Effector memory CD4-positive, alpha-beta T cell (primary cell): ENCODE measurements around the gene RRP1B.
"Not testable (repeated sequence)": the region's sequence is repeated elsewhere in the genome, so short reads cannot be mapped to it uniquely, and the experiment has no call there.

Experiments used
- DNase-seq, 3 donors: peaks; one replicate each; pipeline ENCODE4 v3.0.0-alpha.2; 2020
- H3K27ac ChIP-seq: 2 replicates; pipeline ENCODE4 v1.7.0; 2013; ENCODE audit warnings: mild to moderate bottlenecking, low read length, moderate library complexity; ENCODE audit not compliant: insufficient read depth, poor library complexity, severe bottlenecking
- H3K27me3 ChIP-seq: replicated peaks from 2 replicates; pipeline ENCODE4 v1.7.0; 2013; ENCODE audit warnings: mild to moderate bottlenecking, low read length; ENCODE audit not compliant: insufficient read depth, control insufficient read depth, poor library complexity, severe bottlenecking
- H3K36me3 ChIP-seq: 2 replicates; pipeline ENCODE4 v1.7.0; 2013; ENCODE audit warnings: mild to moderate bottlenecking, low read length, moderate library complexity; ENCODE audit not compliant: control insufficient read depth, insufficient read depth
- H3K4me1 ChIP-seq: 2 replicates; pipeline ENCODE4 v1.7.0; 2013; ENCODE audit warnings: low read length, mild to moderate bottlenecking; ENCODE audit not compliant: control insufficient read depth, insufficient read depth, poor library complexity, severe bottlenecking
- H3K4me3 ChIP-seq: 2 replicates; pipeline ENCODE4 v1.7.0; 2013; ENCODE audit warnings: low read length, low read depth, mild to moderate bottlenecking; ENCODE audit not compliant: insufficient read depth, poor library complexity, severe bottlenecking
- H3K9me3 ChIP-seq: 2 replicates; pipeline ENCODE4 v1.7.0; 2013; ENCODE audit warnings: mild to moderate bottlenecking, low read length, moderate library complexity; ENCODE audit not compliant: control insufficient read depth

Gene RRP1B

GRCh38 chr21:43696214-43696613 is 36.9 kb downstream of the RRP1B start:
- no peak overlapping the region for H3K27ac ChIP-seq
- H3K9me3 ChIP-seq, result no peaks in the 10 kb centered on the region
- no peaks in the 10 kb centered on the region for H3K4me1 ChIP-seq
- H3K36me3 ChIP-seq, result peaks cover 44% of the 10 kb centered on the region
- DNase-seq, result no peak
- no peak overlapping the region for H3K4me3 ChIP-seq
- no peaks in the 10 kb centered on the region for H3K27me3 ChIP-seq

GRCh38 chr21:43697758-43698643 is 38.6 kb downstream of the RRP1B start:
- H3K27me3 ChIP-seq, result no peaks in the 10 kb centered on the region
- no peaks in the 10 kb centered on the region for H3K4me1 ChIP-seq
- H3K36me3 ChIP-seq, result peaks cover 29% of the 10 kb centered on the region
- DNase-seq, result no peak
- H3K9me3 ChIP-seq, result no peaks in the 10 kb centered on the region
- H3K27ac ChIP-seq, result no peak overlapping the region
- H3K4me3 ChIP-seq, result no peak overlapping the region

GRCh38 chr21:43699492-43699777 is 40.1 kb downstream of the RRP1B start:
- H3K4me1 ChIP-seq, H3K9me3 ChIP-seq, H3K27me3 ChIP-seq, DNase-seq, H3K4me3 ChIP-seq, H3K27ac ChIP-seq: not testable (repeated sequence)
- H3K36me3 ChIP-seq, result peaks cover 15% of the 10 kb centered on the region

DNA sequence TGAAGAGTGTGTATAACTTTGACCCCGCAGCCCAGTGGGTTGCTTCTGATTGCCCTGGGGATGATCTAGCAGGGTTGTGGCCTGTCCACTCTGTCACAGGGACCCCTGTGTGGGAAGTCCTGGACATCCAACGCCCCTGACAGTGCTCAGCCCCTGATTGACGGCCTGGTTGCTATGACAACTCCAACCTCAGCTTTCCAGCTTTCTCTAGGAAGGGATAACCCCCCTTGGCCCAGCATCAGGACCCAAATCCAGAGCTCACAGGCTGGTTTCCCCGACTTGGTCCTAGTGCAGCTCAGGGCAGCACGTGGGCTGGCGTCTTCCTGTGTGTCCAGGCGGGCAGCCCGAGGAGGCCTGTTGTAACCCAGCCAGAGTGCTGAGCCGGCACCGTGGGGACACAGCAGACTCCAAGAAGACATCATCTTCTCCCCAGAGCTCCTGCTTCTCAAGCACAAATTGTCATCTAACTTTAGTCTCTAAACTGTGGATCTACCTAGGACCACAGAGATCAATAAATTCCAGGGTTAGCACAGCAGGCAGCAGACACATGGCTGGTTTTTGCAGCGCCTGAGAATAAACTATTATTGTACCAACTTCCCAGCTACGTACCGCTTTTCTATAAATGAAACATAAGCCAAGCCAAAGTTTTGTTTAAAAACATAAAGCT is 40.7 kb downstream of the RRP1B start:
- no peak overlapping the region for H3K4me3 ChIP-seq
- DNase-seq, result no peak
- no peaks in the 10 kb centered on the region for H3K27me3 ChIP-seq
- H3K36me3 ChIP-seq, result peaks cover 10% of the 10 kb centered on the region
- no peaks in the 10 kb centered on the region for H3K4me1 ChIP-seq
- H3K9me3 ChIP-seq, result no peaks in the 10 kb centered on the region
- no peak overlapping the region for H3K27ac ChIP-seq

DNA sequence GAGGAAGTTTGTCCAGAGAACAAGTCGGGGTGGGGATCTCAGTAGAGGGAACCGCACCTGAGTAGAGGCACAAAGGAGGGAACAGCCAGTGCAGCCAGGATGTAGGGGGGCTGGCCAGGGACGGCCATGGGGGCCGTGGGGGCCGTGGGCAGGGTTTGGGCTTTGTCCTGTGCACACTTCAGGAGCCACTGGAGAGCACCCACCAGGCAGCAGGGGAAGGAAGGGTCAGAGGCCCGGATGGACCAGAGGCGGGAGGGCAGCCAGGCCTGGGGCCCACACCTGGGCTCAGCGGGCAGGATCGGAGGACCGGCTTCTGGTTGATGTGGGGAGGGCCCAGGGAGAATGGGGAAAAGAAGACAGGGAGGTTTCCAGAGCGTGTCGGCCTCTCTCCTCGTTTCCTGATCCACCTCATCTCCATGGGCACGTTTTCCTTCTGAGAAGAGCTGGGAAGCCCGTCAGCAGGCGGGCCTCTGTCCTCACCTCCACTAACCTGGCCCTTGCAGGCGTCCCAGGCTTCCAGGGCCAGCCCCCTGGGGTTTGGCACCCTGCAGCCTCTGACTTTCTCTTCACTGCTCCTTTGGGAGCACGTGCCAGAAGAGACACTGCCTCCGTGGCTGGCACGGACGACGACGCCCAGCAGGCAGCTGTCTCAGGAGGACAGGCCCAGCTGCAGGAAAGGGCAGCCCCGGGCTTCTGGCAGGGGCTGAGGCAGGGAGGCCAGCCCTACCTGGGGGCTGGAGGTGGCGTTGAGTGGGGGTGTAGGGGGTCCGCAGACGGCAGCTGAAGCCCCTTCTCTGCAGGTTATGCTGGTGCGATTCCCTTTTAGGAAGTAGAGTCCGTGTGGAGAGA is 42.8 kb downstream of the RRP1B start:
- Histone ChIP-seq H3K36me3 (no peaks in the 10 kb centered on the region), H3K4me1 (no peaks in the 10 kb centered on the region), H3K27ac (no peak overlapping the region), H3K9me3 (no peaks in the 10 kb centered on the region), H3K27me3 (no peaks in the 10 kb centered on the region), H3K4me3 (no peak overlapping the region)
- no peak for DNase-seq

GRCh38 chr21:43702785-43703034 is 43.4 kb downstream of the RRP1B start:
- no peaks in the 10 kb centered on the region for H3K4me1 ChIP-seq
- H3K27ac ChIP-seq, result no peak overlapping the region
- H3K36me3 ChIP-seq, result no peaks in the 10 kb centered on the region
- no peaks in the 10 kb centered on the region for H3K9me3 ChIP-seq
- H3K27me3 ChIP-seq, result no peaks in the 10 kb centered on the region
- no peak for DNase-seq
- no peak overlapping the region for H3K4me3 ChIP-seq

DNA sequence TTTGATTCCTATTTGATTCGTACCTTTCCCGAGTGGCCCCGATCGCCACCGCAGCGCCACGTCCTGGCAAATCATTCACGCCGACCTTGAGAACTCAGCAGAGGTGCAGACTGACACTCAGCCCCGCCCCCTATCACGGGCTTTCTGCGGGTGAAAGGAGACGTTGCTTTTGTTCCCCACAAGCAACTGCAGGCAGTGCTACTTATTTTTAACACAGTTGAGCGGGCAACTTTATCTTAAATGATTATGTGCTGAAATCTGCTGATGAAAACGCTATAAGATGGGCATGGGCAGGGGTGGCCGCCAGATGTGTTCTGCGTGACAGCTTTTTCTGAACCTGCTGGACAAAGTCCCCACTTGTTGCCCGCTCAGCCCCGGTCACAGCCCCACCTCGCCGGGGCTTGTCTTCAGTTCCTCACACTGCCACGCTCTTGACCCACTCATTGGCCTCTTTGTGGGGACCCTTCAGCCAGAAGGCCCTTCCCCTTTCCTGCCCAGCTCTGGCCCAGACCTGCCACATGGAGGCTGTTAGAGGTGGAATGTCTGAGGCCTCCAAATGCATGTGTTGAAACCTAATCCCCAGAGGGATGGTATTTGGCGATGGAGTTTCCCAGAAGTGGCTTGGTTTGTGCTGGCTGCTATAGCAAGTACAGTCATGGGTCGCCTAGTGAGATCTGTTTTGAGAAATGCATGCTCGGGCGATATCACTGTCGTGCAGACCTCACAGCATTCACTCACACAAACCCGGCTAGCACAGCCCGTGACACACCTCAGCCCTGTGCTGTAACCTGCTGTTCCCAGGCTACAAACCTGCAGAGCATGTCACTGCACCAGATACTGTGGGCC is 43.9 kb downstream of the RRP1B start:
- no peaks in the 10 kb centered on the region for H3K9me3 ChIP-seq
- no peaks in the 10 kb centered on the region for H3K36me3 ChIP-seq
- H3K27me3 ChIP-seq, result no peaks in the 10 kb centered on the region
- H3K4me3 ChIP-seq, result no peak overlapping the region
- DNase-seq, result no peak
- H3K4me1 ChIP-seq, result no peaks in the 10 kb centered on the region
- H3K27ac ChIP-seq, result no peak overlapping the region

DNA sequence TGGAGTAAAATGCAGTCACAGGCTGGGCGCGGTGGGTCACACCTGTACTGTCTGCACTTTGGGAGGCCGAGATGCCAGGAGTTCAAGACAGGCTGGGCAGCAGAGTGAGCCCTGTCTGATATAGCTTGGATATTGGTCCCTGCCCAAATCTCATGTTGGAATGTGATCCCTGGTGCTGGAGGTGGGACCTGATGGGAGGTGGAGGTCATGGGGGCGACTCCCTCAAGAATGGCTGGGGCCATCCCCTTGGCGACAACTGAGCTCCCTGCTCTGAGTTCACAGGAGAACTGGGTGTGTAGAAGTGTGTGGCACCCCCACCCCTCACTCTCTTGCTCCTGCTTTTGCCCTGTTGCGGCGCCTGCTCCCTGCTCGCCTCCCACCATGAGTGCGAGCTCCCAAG is 48.1 kb downstream of the RRP1B start:
- H3K4me1 ChIP-seq, result no peaks in the 10 kb centered on the region
- H3K4me3 ChIP-seq, result no peak overlapping the region
- no peak for DNase-seq
- no peaks in the 10 kb centered on the region for H3K27me3 ChIP-seq
- no peaks in the 10 kb centered on the region for H3K36me3 ChIP-seq
- no peak overlapping the region for H3K27ac ChIP-seq
- H3K9me3 ChIP-seq, result no peaks in the 10 kb centered on the region

DNA sequence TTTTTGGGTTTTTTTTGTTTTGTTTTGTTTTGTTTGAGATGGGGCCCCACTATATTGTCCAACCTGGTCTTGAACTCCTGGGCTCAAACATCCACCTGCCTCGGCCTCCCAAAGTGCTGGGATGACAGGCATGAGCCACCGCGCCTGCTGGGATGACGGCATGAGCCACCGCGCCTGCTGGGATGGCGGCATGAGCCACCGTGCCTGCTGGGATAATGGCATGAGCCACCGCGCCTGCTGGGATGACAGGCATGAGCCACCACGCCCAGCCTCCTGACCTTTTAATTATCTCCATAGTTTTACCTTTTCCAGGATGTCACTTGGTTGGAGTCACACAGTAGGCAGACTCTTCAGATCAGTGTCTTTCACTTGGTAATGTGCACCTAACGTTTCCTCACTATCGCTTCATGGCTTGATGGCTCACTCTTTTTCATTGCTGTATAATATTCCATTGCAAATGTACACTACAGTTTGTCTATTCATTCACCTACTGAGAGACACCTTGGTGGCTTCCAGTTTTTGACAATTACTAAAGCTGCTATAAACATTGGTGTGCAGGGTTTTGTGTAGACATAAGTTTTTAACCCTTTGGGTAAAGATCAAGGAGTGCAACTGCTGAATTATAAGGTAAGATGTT is 49.5 kb downstream of the RRP1B start:
- Histone ChIP-seq H3K4me1 (no peaks in the 10 kb centered on the region), H3K36me3 (no peaks in the 10 kb centered on the region), H3K27ac (no peak overlapping the region), H3K4me3 (no peak overlapping the region), H3K9me3 (no peaks in the 10 kb centered on the region), H3K27me3 (no peaks in the 10 kb centered on the region)
- DNase-seq, result no peak
